WTC11 (cell line): ENCODE data around the gene FCSK. TPM values are rescaled to one million over a fixed set of nuclear protein-coding genes. Genes with fewer than 3 reads are reported as not detected.

Experiments
- ATAC-seq: fragments of 200-7000 bp; cut with Tn5 transposase; 2 replicates; pipeline ENCODE4 v1.10.0; 2021; ENCODE audit warnings: mild to moderate bottlenecking, moderate library complexity
- CTCF ChIA-PET: fragments of 300-600 bp; sonication (Branson Sonifier 250); formaldehyde crosslinking; loops from one replicate; lab custom pipeline; 2021; ENCODE audit warnings: antibody characterized with exemption; lab: Charles Lee
- POLR2A ChIA-PET: fragments of 350-600 bp; sonication (Branson Sonifier 250); formaldehyde crosslinking; loops from one replicate; lab custom pipeline; 2021; ENCODE audit warnings: antibody characterized with exemption; lab: Charles Lee
- DNase-seq: peaks from one replicate; pipeline ENCODE4 v3.0.0; 2021; ENCODE audit warnings: low spot score
- H3K27ac Mint-ChIP-seq: 2 replicates; pipeline ENCODE4 v1.8.0; 2021; ENCODE audit warnings: mixed read lengths
- H3K27me3 Mint-ChIP-seq: 2 replicates; pipeline ENCODE4 v1.8.0; 2021; ENCODE audit warnings: low read depth, mild to moderate bottlenecking, moderate library complexity, mixed read lengths
- H3K36me3 Mint-ChIP-seq: 2 replicates; pipeline ENCODE4 v1.8.0; 2021; ENCODE audit warnings: mixed read lengths
- H3K4me1 Mint-ChIP-seq: 2 replicates; pipeline ENCODE4 v1.8.0; 2022; ENCODE audit warnings: mixed read lengths
- H3K4me3 Mint-ChIP-seq: 2 replicates; pipeline ENCODE4 v1.8.0; 2021; ENCODE audit warnings: mild to moderate bottlenecking, moderate library complexity, mixed read lengths
- H3K9me3 Mint-ChIP-seq: 2 replicates; pipeline ENCODE4 v1.8.0; 2021; ENCODE audit warnings: mixed read lengths
- AFF4 ChIP-seq: sonication (generic); formaldehyde crosslinking; IDR thresholded peaks from 2 replicates; pipeline ENCODE4 v1.8.1; 2023; ENCODE audit warnings: mild to moderate bottlenecking, missing genetic modification reagents, borderline replicate concordance
- AR ChIP-seq: fragments of 250-450 bp; sonication (Bioruptor Pico); IDR thresholded peaks from 2 replicates; pipeline ENCODE4 v1.9.0; 2021; ENCODE audit warnings: mild to moderate bottlenecking
- E2F5 ChIP-seq: sonication (generic); formaldehyde crosslinking; IDR thresholded peaks from 2 replicates; pipeline ENCODE4 v1.8.1; 2022; ENCODE audit warnings: mild to moderate bottlenecking, moderate library complexity, missing genetic modification reagents
- ETV6 ChIP-seq: sonication (generic); formaldehyde crosslinking; IDR thresholded peaks from 2 replicates; pipeline ENCODE4 v1.8.1; 2022; ENCODE audit warnings: mild to moderate bottlenecking, missing genetic modification reagents
- FOXP1 ChIP-seq: sonication (generic); formaldehyde crosslinking; IDR thresholded peaks from 2 replicates; pipeline ENCODE4 v1.8.0; 2022; ENCODE audit warnings: missing genetic modification reagents, mild to moderate bottlenecking, moderate library complexity, borderline replicate concordance
- HMGA2 ChIP-seq: fragments of 250-450 bp; sonication (Bioruptor Pico); IDR thresholded peaks from 2 replicates; pipeline ENCODE4 v1.4.0; 2021; ENCODE audit warnings: mild to moderate bottlenecking, moderate library complexity
- MAX ChIP-seq: sonication (generic); formaldehyde crosslinking; IDR thresholded peaks from 2 replicates; pipeline ENCODE4 v1.8.0; 2022; ENCODE audit warnings: mild to moderate bottlenecking, missing genetic modification reagents
- NFE2L1 ChIP-seq: sonication (generic); formaldehyde crosslinking; IDR thresholded peaks from 2 replicates; pipeline ENCODE4 v1.8.1; 2023; ENCODE audit warnings: missing genetic modification reagents
- STAT6 ChIP-seq: sonication (generic); formaldehyde crosslinking; conservative IDR thresholded peaks from 2 replicates; pipeline ENCODE4 v1.8.1; 2023; ENCODE audit warnings: mild to moderate bottlenecking, low read depth, missing genetic modification reagents, moderate library complexity
- USF1 ChIP-seq: sonication (generic); formaldehyde crosslinking; IDR thresholded peaks from 2 replicates; pipeline ENCODE4 v1.8.0; 2022; ENCODE audit warnings: mild to moderate bottlenecking, missing genetic modification reagents
- ZNF219 ChIP-seq: sonication (generic); formaldehyde crosslinking; IDR thresholded peaks from 2 replicates; pipeline ENCODE4 v1.8.0; 2023; ENCODE audit warnings: missing genetic modification reagents, mild to moderate bottlenecking, borderline replicate concordance
- ZNF232 ChIP-seq: sonication (generic); formaldehyde crosslinking; IDR thresholded peaks from 2 replicates; pipeline ENCODE4 v1.8.0; 2022; ENCODE audit warnings: mild to moderate bottlenecking, missing genetic modification reagents
- ZNF423 ChIP-seq: fragments of 250-450 bp; sonication (Bioruptor Pico); IDR thresholded peaks from 2 replicates; pipeline ENCODE4 v2.1.2; 2022; ENCODE audit warnings: mild to moderate bottlenecking, moderate library complexity
- ZNF512 ChIP-seq: sonication (generic); formaldehyde crosslinking; IDR thresholded peaks from 2 replicates; pipeline ENCODE4 v1.8.1; 2022; ENCODE audit warnings: missing genetic modification reagents, borderline replicate concordance
- ZNF671 ChIP-seq: fragments of 250-450 bp; sonication (Bioruptor Pico); IDR thresholded peaks from 2 replicates; pipeline ENCODE4 v1.8.0; 2021; ENCODE audit warnings: mild to moderate bottlenecking
- total RNA-seq: library from RNA; stranded (reverse); gene quantifications from 3 replicates; pipeline ENCODE4 v1.2.3, GENCODE V29; 2021

Gene FCSK
- total RNA-seq, 1 experiment from 2014 or later = 10.6 TPM

- no peak for DNase-seq
- peak overlapping the region; percentile 31 for H3K4me3 Mint-ChIP-seq
- peaks cover 71% of the 10 kb centered on the region for H3K4me1 Mint-ChIP-seq
- POLR2A ChIA-PET = no interaction called here
- peaks cover 15% of the 10 kb centered on the region; the same call in 1 of the 2 replicates for H3K36me3 Mint-ChIP-seq
- CTCF ChIA-PET = interaction anchor here (0.5 to 0.9 kb wide), 4 partner anchors 8 to 212 kb away, joined by 3 to 5 read pairs (median 3); no protein-coding TSS in a partner anchor
- H3K27me3 Mint-ChIP-seq = no peaks in the 10 kb centered on the region
- H3K27ac Mint-ChIP-seq = peak overlapping the region; percentile 99
- TF ChIP-seq ZNF232 = no peak
- TF ChIP-seq ETV6 (CRISPR knock-in tag) = 0 out of 2 replicates have a peak, but pooled peaks have one; percentile 8
- TF ChIP-seq STAT6 (CRISPR knock-in tag) = no peak
- no peak for ATAC-seq
- no peaks in the 10 kb centered on the region for H3K9me3 Mint-ChIP-seq
These were observed 24.3 kb upstream of the FCSK start for GRCh38 chr16:70429888-70430666.

- H3K9me3 Mint-ChIP-seq = no peaks in the 10 kb centered on the region
- H3K4me1 Mint-ChIP-seq = peaks cover 68% of the 10 kb centered on the region
- TF ChIP-seq ZNF671 (CRISPR knock-in tag) (0 out of 2 replicates have a peak, but pooled peaks have one; percentile 26), ZNF219 (no peak)
- peak overlapping the region; percentile 48 for H3K4me3 Mint-ChIP-seq
- H3K27me3 Mint-ChIP-seq = no peaks in the 10 kb centered on the region
- ATAC-seq (peak; percentile 19), DNase-seq (no peak)
- H3K27ac Mint-ChIP-seq = peak overlapping the region; percentile 99
- POLR2A ChIA-PET = interaction anchor here (1.5 kb wide), 1 partner anchor 49 kb away, joined by 4 read pairs; no protein-coding TSS in a partner anchor
- CTCF ChIA-PET = no interaction called here
- peaks cover 9% of the 10 kb centered on the region; the same call in 1 of the 2 replicates for H3K36me3 Mint-ChIP-seq
These were observed 23.5 kb upstream of the FCSK start for GRCh38 chr16:70430667-70431536.

- Mint-ChIP-seq H3K27me3 (no peaks in the 10 kb centered on the region), H3K4me1 (peaks cover 76% of the 10 kb centered on the region), H3K4me3 (no peak overlapping the region), H3K27ac (peak overlapping the region; percentile 86), H3K9me3 (no peaks in the 10 kb centered on the region), H3K36me3 (peaks cover 9% of the 10 kb centered on the region; the same call in 1 of the 2 replicates)
- DNase-seq = no peak
- ChIA-PET POLR2A (interaction anchor here (0.5 to 1.5 kb wide), 2 partner anchors 51 to 76 kb away, joined by 3 to 4 read pairs; no protein-coding TSS in a partner anchor), CTCF (interaction anchor here (0.6 to 2.8 kb wide), 3 partner anchors 24 to 51 kb away, joined by 3 to 10 read pairs (median 5); no protein-coding TSS in a partner anchor)
- no peak for ATAC-seq
- TF ChIP-seq ZNF423 (no peak), NFE2L1 (CRISPR knock-in tag) (no peak), E2F5 (CRISPR knock-in tag) (no peak), AFF4 (CRISPR knock-in tag) (no peak), MAX (CRISPR knock-in tag) (no peak), AR (CRISPR knock-in tag) (no peak), HMGA2 (CRISPR knock-in tag) (no peak), FOXP1 (no peak), USF1 (CRISPR knock-in tag) (no peak), ZNF512 (no peak)
These were observed 22.1 kb upstream of the FCSK start for GRCh38 chr16:70432356-70432722.
